Tibial nerve (tissue), 3 donors: ENCODE results near the gene KRT82.

Source experiments
- EP300 ChIP-seq, 2 donors: sonication (generic); formaldehyde crosslinking; IDR thresholded peaks; one replicate each; pipeline ENCODE4 v1.6.1; 2017; ENCODE audit warnings: antibody characterized with exemption in 2 of 2, mild to moderate bottlenecking in 1 of 2
- POLR2A ChIP-seq, 2 donors: fragments of 450-650 bp; IDR thresholded peaks; one replicate each; pipeline ENCODE4 v1.6.1; 2017; ENCODE audit warnings: antibody characterized with exemption in 2 of 2, mild to moderate bottlenecking in 2 of 2, moderate library complexity in 2 of 2

DNA sequence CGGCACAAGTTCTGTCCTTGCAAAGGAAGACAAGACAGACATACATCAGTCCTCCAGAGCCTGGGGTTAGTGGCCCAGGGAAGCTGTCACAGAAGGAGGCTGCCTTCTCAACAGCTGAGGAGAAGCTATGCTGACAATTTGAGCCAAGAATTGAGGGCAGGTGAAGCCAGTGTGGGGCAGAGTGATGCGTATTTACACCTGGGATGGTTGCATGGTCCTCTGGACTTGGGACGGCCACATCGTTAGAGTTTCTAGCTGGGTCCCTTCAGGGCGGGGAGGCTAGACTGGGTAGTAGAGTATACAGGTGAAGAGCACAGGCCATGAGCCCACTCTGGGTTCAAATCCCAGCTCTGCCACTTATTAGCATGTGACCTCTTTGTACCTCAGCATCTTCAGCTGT lies 55.3 kb downstream of the KRT82 start:
- TF ChIP-seq POLR2A (IDR thresholded peaks at IDR 0.05) (no peak), EP300 (IDR thresholded peaks at IDR 0.05) (no peak)
